DND-41 (cell line): ENCODE data around the gene AKAP1.

Experiments
- ATAC-seq: fragments of 200-7000 bp; cut with Tn5 transposase; 3 replicates; pipeline ENCODE4 v1.9.1; 2021; ENCODE audit warnings: low read depth; ENCODE audit not compliant: insufficient read depth
- DNase-seq: peaks from one replicate; pipeline ENCODE4 v3.0.0-alpha.2; 2020
- H2AFZ ChIP-seq: 2 replicates; pipeline ENCODE4 v1.6.0; 2012; ENCODE audit warnings: low read depth, low read length
- H3K27ac ChIP-seq: 2 replicates; pipeline ENCODE4 v1.5.1; 2012; ENCODE audit warnings: low read length, inconsistent platforms
- H3K27me3 ChIP-seq: fragments of 200-600 bp; sonication (generic); 2 replicates; pipeline ENCODE4 v1.6.0; 2012; ENCODE audit warnings: low read length, mild to moderate bottlenecking, inconsistent platforms; ENCODE audit not compliant: insufficient read depth, poor library complexity
- H3K36me3 ChIP-seq: 2 replicates; pipeline ENCODE4 v1.5.1; 2012; ENCODE audit warnings: low read length, inconsistent platforms; ENCODE audit not compliant: insufficient read depth
- H3K4me1 ChIP-seq: 2 replicates; pipeline ENCODE4 v1.5.1; 2012; ENCODE audit warnings: mild to moderate bottlenecking, low read length; ENCODE audit not compliant: insufficient read depth
- H3K4me2 ChIP-seq: 2 replicates; pipeline ENCODE4 v1.6.0; 2012; ENCODE audit warnings: mild to moderate bottlenecking, moderate library complexity, low read length, inconsistent platforms; ENCODE audit not compliant: insufficient read depth
- H3K4me3 ChIP-seq, 2 experiments: fragments of 200-600 bp in 1 of 2; shearing (Covaris generic) in 1 of 2; 2 replicates each; pipeline ENCODE4 v1.5.1; 2012 to 2016; ENCODE audit warnings: inconsistent platforms in 2 of 2, low read length in 2 of 2, mild to moderate bottlenecking in 2 of 2, low read depth in 1 of 2, moderate library complexity in 1 of 2
- H3K79me2 ChIP-seq: 2 replicates; pipeline ENCODE4 v1.6.0; 2012; ENCODE audit warnings: low read length, inconsistent platforms; ENCODE audit not compliant: insufficient read depth
- H3K9ac ChIP-seq: 2 replicates; pipeline ENCODE4 v1.6.0; 2012; ENCODE audit warnings: low read depth, mild to moderate bottlenecking, inconsistent platforms, low read length, moderate library complexity
- H3K9me3 ChIP-seq: 2 replicates; pipeline ENCODE4 v1.5.1; 2012; ENCODE audit warnings: low read length, moderate library complexity, mild to moderate bottlenecking, inconsistent platforms; ENCODE audit not compliant: insufficient read depth, severe bottlenecking
- H4K20me1 ChIP-seq: 2 replicates; pipeline ENCODE4 v1.6.0; 2012; ENCODE audit warnings: low read length; ENCODE audit not compliant: insufficient read depth
- EZH2 ChIP-seq: IDR thresholded peaks from 3 replicates; pipeline ENCODE4 v1.6.1; 2012; ENCODE audit warnings: borderline replicate concordance, low read depth, mild to moderate bottlenecking, moderate library complexity, low read length, inconsistent platforms; ENCODE audit not compliant: severe bottlenecking
- TF ChIP-seq, protein P1 (sequence below): IDR thresholded peaks from 2 replicates; pipeline ENCODE4 v1.5.1; 2012; ENCODE audit warnings: borderline replicate concordance, low read length, moderate library complexity, mild to moderate bottlenecking; ENCODE audit not compliant: poor library complexity, severe bottlenecking; ENCODE audit errors: extremely low read depth

Gene AKAP1

DNA sequence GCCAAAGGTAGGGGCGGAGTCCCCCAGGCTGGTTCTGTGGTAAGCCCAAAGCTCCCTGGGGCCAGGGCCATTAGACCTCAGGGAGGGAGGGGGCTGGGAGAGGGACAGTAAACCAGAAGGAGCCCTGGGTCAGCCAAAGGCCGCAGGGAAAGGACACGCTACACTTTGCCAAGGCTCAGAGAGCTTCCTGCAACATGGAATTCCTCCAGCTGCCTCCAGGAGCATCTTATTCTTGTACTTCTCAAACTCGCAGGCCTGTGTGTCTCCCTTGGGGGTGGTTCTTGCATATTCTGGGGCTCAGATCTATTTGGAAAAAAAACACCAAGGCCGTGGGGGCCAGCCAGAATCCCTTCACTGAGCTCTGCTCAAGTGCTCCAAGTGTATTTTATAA, 25.1 kb downstream of the AKAP1 start:
- Histone ChIP-seq H3K27me3 (no peaks in the 10 kb centered on the region), H4K20me1 (peaks cover 43% of the 10 kb centered on the region), H3K9me3 (no peaks in the 10 kb centered on the region), H3K4me2 (no peak overlapping the region), H3K4me1 (no peaks in the 10 kb centered on the region), H3K9ac (no peak overlapping the region), H3K27ac (no peak overlapping the region), H2AFZ (no peak overlapping the region), H3K4me3 (no peak overlapping the region), H3K36me3 (peaks cover 79% of the 10 kb centered on the region), H3K79me2 (peaks cover 23% of the 10 kb centered on the region)
- TF ChIP-seq, protein P1, sequence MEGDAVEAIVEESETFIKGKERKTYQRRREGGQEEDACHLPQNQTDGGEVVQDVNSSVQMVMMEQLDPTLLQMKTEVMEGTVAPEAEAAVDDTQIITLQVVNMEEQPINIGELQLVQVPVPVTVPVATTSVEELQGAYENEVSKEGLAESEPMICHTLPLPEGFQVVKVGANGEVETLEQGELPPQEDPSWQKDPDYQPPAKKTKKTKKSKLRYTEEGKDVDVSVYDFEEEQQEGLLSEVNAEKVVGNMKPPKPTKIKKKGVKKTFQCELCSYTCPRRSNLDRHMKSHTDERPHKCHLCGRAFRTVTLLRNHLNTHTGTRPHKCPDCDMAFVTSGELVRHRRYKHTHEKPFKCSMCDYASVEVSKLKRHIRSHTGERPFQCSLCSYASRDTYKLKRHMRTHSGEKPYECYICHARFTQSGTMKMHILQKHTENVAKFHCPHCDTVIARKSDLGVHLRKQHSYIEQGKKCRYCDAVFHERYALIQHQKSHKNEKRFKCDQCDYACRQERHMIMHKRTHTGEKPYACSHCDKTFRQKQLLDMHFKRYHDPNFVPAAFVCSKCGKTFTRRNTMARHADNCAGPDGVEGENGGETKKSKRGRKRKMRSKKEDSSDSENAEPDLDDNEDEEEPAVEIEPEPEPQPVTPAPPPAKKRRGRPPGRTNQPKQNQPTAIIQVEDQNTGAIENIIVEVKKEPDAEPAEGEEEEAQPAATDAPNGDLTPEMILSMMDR = no peak
- no peak for TF ChIP-seq EZH2
- ATAC-seq (no peak), DNase-seq (no peak)

DNA sequence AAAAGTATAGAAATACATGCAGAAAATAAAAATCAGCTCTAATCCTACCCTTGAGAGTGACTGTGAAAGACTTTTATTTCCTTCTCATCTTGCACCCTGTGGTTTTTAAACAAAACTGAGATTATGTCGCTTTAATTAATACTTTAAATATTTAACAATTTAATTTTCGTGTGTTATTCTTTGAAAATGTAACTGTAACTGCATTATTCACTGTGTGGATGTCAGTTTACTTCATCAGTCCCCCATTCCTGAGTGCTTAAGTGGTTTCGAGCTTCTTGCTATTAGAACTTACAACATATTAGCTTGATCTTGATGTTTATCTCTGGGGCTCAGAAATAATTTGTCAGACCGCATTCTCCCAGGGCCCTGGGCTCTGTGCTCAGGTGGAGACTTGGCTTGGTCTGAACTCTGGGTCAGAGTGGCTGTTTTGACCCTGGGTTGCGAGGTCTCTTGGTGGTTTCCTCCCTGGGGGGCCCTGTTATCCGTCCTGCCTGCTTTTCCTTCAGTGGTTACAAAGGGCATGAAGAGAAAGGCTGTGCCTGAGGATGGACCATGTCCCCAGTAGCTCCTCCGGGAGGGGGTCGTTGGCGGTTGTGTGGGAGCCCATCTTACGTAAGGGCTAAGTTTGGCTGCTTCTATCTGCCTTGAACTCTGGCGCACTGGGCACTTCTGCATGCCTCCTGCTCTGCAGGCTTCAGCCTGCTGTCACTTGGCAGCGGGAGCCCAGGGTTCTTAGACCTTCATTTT, 25.7 kb downstream of the AKAP1 start:
- no peak overlapping the region for H3K4me2 ChIP-seq
- no peaks in the 10 kb centered on the region for H3K9me3 ChIP-seq
- peaks cover 79% of the 10 kb centered on the region for H3K36me3 ChIP-seq
- no peak overlapping the region for H3K27ac ChIP-seq
- DNase-seq (no peak), ATAC-seq (no peak)
- no peaks in the 10 kb centered on the region for H3K4me1 ChIP-seq
- H3K27me3 ChIP-seq = no peaks in the 10 kb centered on the region
- peaks cover 37% of the 10 kb centered on the region for H4K20me1 ChIP-seq
- TF ChIP-seq EZH2 = no peak
- TF ChIP-seq, protein P1 = no peak
- H2AFZ ChIP-seq = no peak overlapping the region
- peaks cover 18% of the 10 kb centered on the region for H3K79me2 ChIP-seq
- no peak overlapping the region for H3K9ac ChIP-seq
- H3K4me3 ChIP-seq = no peak overlapping the region

DNA sequence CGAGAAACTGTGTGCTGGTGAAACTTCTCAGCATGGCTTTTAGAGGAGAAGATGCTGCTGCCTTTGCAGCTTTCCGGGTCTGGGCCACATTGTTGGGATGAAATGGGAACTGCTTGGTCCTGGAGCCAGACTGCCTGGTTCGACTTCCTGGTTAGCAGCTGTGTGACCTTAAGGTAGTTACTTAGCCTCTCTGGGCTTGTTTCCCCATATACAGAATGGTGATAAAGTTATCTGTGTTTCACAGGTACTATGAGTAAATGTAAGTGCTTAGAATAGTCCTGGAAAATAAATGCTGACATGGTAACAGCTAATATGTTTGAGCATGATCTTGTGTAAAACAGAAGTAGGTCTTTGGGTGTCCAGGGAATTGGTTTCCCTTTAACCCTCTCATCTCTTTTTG, 26.3 kb downstream of the AKAP1 start:
- no peaks in the 10 kb centered on the region for H3K4me1 ChIP-seq
- H3K9me3 ChIP-seq = no peaks in the 10 kb centered on the region
- no peak overlapping the region for H3K9ac ChIP-seq
- peaks cover 13% of the 10 kb centered on the region for H3K79me2 ChIP-seq
- no peak overlapping the region for H3K4me3 ChIP-seq
- ATAC-seq = no peak
- no peak overlapping the region for H3K27ac ChIP-seq
- H3K4me2 ChIP-seq = no peak overlapping the region
- TF ChIP-seq, protein P1 = no peak
- TF ChIP-seq EZH2 = no peak
- DNase-seq = no peak
- H2AFZ ChIP-seq = no peak overlapping the region
- peaks cover 79% of the 10 kb centered on the region for H3K36me3 ChIP-seq
- H4K20me1 ChIP-seq = peaks cover 34% of the 10 kb centered on the region
- H3K27me3 ChIP-seq = no peaks in the 10 kb centered on the region
